Measurements from ENCODE around the gene SCIN.
"Not testable (repeated sequence)": the region's sequence is repeated elsewhere in the genome, so short reads cannot be mapped to it uniquely, and the experiment has no call there.

Gene SCIN

GRCh38 chr7:12649348-12649747 is 78.8 kb downstream of the SCIN start:
- no peak for DNase-seq

GRCh38 chr7:12650080-12650479 is 79.6 kb downstream of the SCIN start:
- no peak for DNase-seq

GRCh38 chr7:12653110-12653509 is 82.6 kb downstream of the SCIN start:
- no peak for DNase-seq

- no peak for DNase-seq
Observed at GRCh38 chr7:12653518-12653917, 83.0 kb downstream of the SCIN start.

- no peak for DNase-seq
Observed at GRCh38 chr7:12655161-12655560, 84.6 kb downstream of the SCIN start.

- not testable (repeated sequence) for DNase-seq
Observed at GRCh38 chr7:12660423-12660822, 89.9 kb downstream of the SCIN start.

GRCh38 chr7:12660986-12661385 is 90.5 kb downstream of the SCIN start:
- not testable (repeated sequence) for DNase-seq

GRCh38 chr7:12661581-12661980 is 91.1 kb downstream of the SCIN start:
- DNase-seq, result no peak

- no peak for DNase-seq
Observed at GRCh38 chr7:12670000-12670729, 99.6 kb downstream of the SCIN start.

- DNase-seq, result no peak
Observed at GRCh38 chr7:12670743-12671520, 100.4 kb downstream of the SCIN start.

GRCh38 chr7:12673436-12673835 is 102.9 kb downstream of the SCIN start:
- not testable (repeated sequence) for DNase-seq

GRCh38 chr7:12674053-12674452 is 103.5 kb downstream of the SCIN start:
- no peak for DNase-seq

GRCh38 chr7:12674861-12675260 is 104.3 kb downstream of the SCIN start:
- peak; percentile 77 for DNase-seq

GRCh38 chr7:12683678-12684585 is 113.4 kb downstream of the SCIN start:
- no peak for DNase-seq

GRCh38 chr7:12684733-12685132 is 114.2 kb downstream of the SCIN start:
- DNase-seq, result no peak

- peak; percentile 61 for DNase-seq
Observed at GRCh38 chr7:12685550-12685949, 115.0 kb downstream of the SCIN start.

- DNase-seq, result peak; percentile 98
Observed at GRCh38 chr7:12686234-12686890, 115.8 kb downstream of the SCIN start.

- peak; percentile 92 for DNase-seq
Observed at GRCh38 chr7:12686891-12687717, 116.6 kb downstream of the SCIN start, which contains the start of gene ARL4A. Gene ARL4A, plus strand, starts transcription at chr7:12687633. Its CDS starts 622 bp downstream, at chr7:12688255.

- DNase-seq, result no peak
Observed at GRCh38 chr7:12687718-12688171, 117.2 kb downstream of the SCIN start.

GRCh38 chr7:12688485-12689170 is 118.1 kb downstream of the SCIN start:
- not testable (repeated sequence) for DNase-seq

- DNase-seq, result no peak
Observed at GRCh38 chr7:12689451-12689850, 118.9 kb downstream of the SCIN start.

All from CD4-positive, alpha-beta T cell treated with Interleukin-21 for 1 hour (primary cell).